Hepatocyte (in vitro differentiated cells): ENCODE results near the gene PIK3AP1.

Experiments used
- EZH2 ChIP-seq: fragments of 200-600 bp; sonication (generic); IDR thresholded peaks from 2 replicates; pipeline ENCODE4 v1.6.1; 2016; ENCODE audit warnings: antibody characterized with exemption, mild to moderate bottlenecking, borderline replicate concordance
- TF ChIP-seq, protein P1 (sequence below): fragments of 200-600 bp; sonication (generic); IDR thresholded peaks from 2 replicates; pipeline ENCODE4 v1.5.1; 2016; ENCODE audit warnings: antibody characterized with exemption, mild to moderate bottlenecking; ENCODE audit not compliant: poor library complexity

GRCh38 chr10:96699613-96700012, 20.7 kb downstream of the PIK3AP1 start:
- TF ChIP-seq, protein P1, sequence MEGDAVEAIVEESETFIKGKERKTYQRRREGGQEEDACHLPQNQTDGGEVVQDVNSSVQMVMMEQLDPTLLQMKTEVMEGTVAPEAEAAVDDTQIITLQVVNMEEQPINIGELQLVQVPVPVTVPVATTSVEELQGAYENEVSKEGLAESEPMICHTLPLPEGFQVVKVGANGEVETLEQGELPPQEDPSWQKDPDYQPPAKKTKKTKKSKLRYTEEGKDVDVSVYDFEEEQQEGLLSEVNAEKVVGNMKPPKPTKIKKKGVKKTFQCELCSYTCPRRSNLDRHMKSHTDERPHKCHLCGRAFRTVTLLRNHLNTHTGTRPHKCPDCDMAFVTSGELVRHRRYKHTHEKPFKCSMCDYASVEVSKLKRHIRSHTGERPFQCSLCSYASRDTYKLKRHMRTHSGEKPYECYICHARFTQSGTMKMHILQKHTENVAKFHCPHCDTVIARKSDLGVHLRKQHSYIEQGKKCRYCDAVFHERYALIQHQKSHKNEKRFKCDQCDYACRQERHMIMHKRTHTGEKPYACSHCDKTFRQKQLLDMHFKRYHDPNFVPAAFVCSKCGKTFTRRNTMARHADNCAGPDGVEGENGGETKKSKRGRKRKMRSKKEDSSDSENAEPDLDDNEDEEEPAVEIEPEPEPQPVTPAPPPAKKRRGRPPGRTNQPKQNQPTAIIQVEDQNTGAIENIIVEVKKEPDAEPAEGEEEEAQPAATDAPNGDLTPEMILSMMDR: no peak
- TF ChIP-seq EZH2: no peak
